Gastrocnemius medialis (tissue), 4 donors: ENCODE measurements around the gene MAPK8. TPM values are rescaled to one million over a fixed set of nuclear protein-coding genes. Genes with fewer than 3 reads are reported as not detected.
A peak's percentile ranks its signal among the peaks of the same experiment; 100 is the strongest.

Experiments used
- ATAC-seq, 2 donors: fragments of 150-250 bp; one replicate each; pipeline ENCODE4 v1.9.1; 2016
- DNase-seq, 2 donors: peaks; one replicate each; pipeline ENCODE4 v3.0.0-alpha.2; 2019
- H3K27ac ChIP-seq, 4 donors: fragments of 200-600 bp; sonication (generic); 1 replicate in 1 of 4; 2 replicates in 3 of 4; pipeline ENCODE4 v1.5.1; 2016 to 2018; ENCODE audit warnings: mild to moderate bottlenecking in 2 of 4, moderate library complexity in 1 of 4
- H3K27me3 ChIP-seq, 3 donors: fragments of 200-600 bp; sonication (generic) in 2 of 3; 1 replicate in 1 of 3; 2 replicates in 2 of 3; pipeline versions ENCODE4 v1.5.1 to v1.6.0; 2016 to 2019; ENCODE audit warnings: mild to moderate bottlenecking in 1 of 3, moderate library complexity in 1 of 3
- H3K36me3 ChIP-seq, 2 donors: fragments of 200-600 bp; sonication (generic) in 1 of 2; one replicate each; pipeline ENCODE4 v1.5.1; 2017 to 2018
- H3K4me1 ChIP-seq, 2 donors: fragments of 200-600 bp; sonication (generic) in 1 of 2; one replicate each; pipeline ENCODE4 v1.5.1; 2016 to 2017; ENCODE audit warnings: mild to moderate bottlenecking in 2 of 2
- H3K4me3 ChIP-seq, 4 donors: fragments of 200-600 bp; sonication (generic) in 3 of 4; 1 replicate in 1 of 4; 2 replicates in 3 of 4; pipeline ENCODE4 v1.5.1; 2016 to 2019; ENCODE audit warnings: mild to moderate bottlenecking in 2 of 4
- H3K9me3 ChIP-seq, 3 donors: fragments of 200-600 bp; sonication (generic) in 2 of 3; 1 replicate in 1 of 3; 2 replicates in 2 of 3; pipeline ENCODE4 v1.5.1; 2016 to 2019
- CTCF ChIP-seq, 5 experiments: fragments of 450-650 bp in 3 of 5; fragments of 200-600 bp in 2 of 5; sonication (generic) in 2 of 5; IDR thresholded peaks in 4 of 5; conservative IDR thresholded peaks in 1 of 5; 1 replicate in 4 of 5; 2 replicates in 1 of 5; pipeline ENCODE4 v1.5.1; 2016 to 2019; ENCODE audit warnings: antibody characterized with exemption in 5 of 5, mild to moderate bottlenecking in 3 of 5, moderate library complexity in 3 of 5
- POLR2A ChIP-seq, 2 donors: fragments of 450-650 bp; IDR thresholded peaks; one replicate each; pipeline ENCODE4 v1.6.1; 2017; ENCODE audit warnings: antibody characterized with exemption in 2 of 2, mild to moderate bottlenecking in 2 of 2, moderate library complexity in 2 of 2
- in situ Hi-C, 4 donors: fragments of 200-750 bp; cut with MboI; loops; one replicate each; pipeline versions ENCODE4 v1.15.0 to v1.8.0; 2017; ENCODE audit warnings: low sequenced_read_pairs in 4 of 4
- intact Hi-C: fragments of 100-400 bp; cut with DNase I; formaldehyde crosslinking; loops from one replicate; pipeline ENCODE4 v1.15.1; 2023; ENCODE audit warnings: low total_unique reads
- total RNA-seq, 4 donors: library from RNA; depleted of rRNA; stranded (reverse); fragments of >200 nt; gene quantifications; one replicate each; pipeline versions ENCODE4 v1.1.0 to v1.2.3, GENCODE V29; 2016

MAPK8 gene
- total RNA-seq, 4 donors from 2014 or later, result 25.6 to 52.1 (median 35.4) TPM

GRCh38 chr10:48437546-48437945, 131.1 kb downstream of the MAPK8 start:
- TF ChIP-seq POLR2A (IDR thresholded peaks at IDR 0.05) (no peak), CTCF (IDR thresholded peaks at IDR 0.05 in 4 of 5, conservative IDR thresholded peaks at IDR 0.05 in 1 of 5) (no peak)
- in situ Hi-C loops, result no loop called here
- ATAC-seq, result no peak

GRCh38 chr10:48439031-48439430, 132.6 kb downstream of the MAPK8 start:
- Histone ChIP-seq H3K36me3 (no peaks in the 10 kb centered on the region), H3K4me3 (no peak overlapping the region), H3K4me1 (no peaks in the 10 kb centered on the region), H3K27ac (no peak overlapping the region), H3K9me3 (no peaks in the 10 kb centered on the region), H3K27me3 (no peaks in the 10 kb centered on the region)
- TF ChIP-seq CTCF (IDR thresholded peaks at IDR 0.05 in 4 of 5, conservative IDR thresholded peaks at IDR 0.05 in 1 of 5), result no peak
- no peak for TF ChIP-seq POLR2A (IDR thresholded peaks at IDR 0.05)
- in situ Hi-C loops, result no loop called here
- no peak for ATAC-seq
- intact Hi-C loops, result no loop called here
- no peak for DNase-seq

More at GRCh38 chr10:48437546-48437945, 131.1 kb downstream of the MAPK8 start:
- Histone ChIP-seq H3K27me3 (no peaks in the 10 kb centered on the region), H3K27ac (no peak overlapping the region), H3K4me3 (no peak overlapping the region), H3K9me3 (no peaks in the 10 kb centered on the region), H3K4me1 (no peaks in the 10 kb centered on the region), H3K36me3 (no peaks in the 10 kb centered on the region)
- intact Hi-C loops, result no loop called here
- DNase-seq, result no peak

- intact Hi-C loops (no loop called here), in situ Hi-C loops (no loop called here)
- Histone ChIP-seq H3K9me3 (no peaks in the 10 kb centered on the region), H3K27me3 (no peaks in the 10 kb centered on the region), H3K36me3 (no peaks in the 10 kb centered on the region), H3K4me3 (no peak overlapping the region), H3K4me1 (no peaks in the 10 kb centered on the region), H3K27ac (no peak overlapping the region)
- peak in 1 of 2 donors; percentile 15 for DNase-seq
- peak in 1 of 2 donors; percentile 18 for ATAC-seq
- TF ChIP-seq POLR2A (IDR thresholded peaks at IDR 0.05), result no peak
- no peak for TF ChIP-seq CTCF (IDR thresholded peaks at IDR 0.05 in 4 of 5, conservative IDR thresholded peaks at IDR 0.05 in 1 of 5)
Observed at GRCh38 chr10:48439581-48440041, 133.1 kb downstream of the MAPK8 start.

GRCh38 chr10:48440771-48441170, 134.3 kb downstream of the MAPK8 start:
- DNase-seq (no peak), ATAC-seq (no peak)
- Histone ChIP-seq H3K36me3 (no peaks in the 10 kb centered on the region), H3K4me1 (no peaks in the 10 kb centered on the region), H3K27ac (no peak overlapping the region), H3K27me3 (no peaks in the 10 kb centered on the region), H3K9me3 (no peaks in the 10 kb centered on the region), H3K4me3 (no peak overlapping the region)
- TF ChIP-seq POLR2A (IDR thresholded peaks at IDR 0.05) (no peak), CTCF (IDR thresholded peaks at IDR 0.05 in 4 of 5, conservative IDR thresholded peaks at IDR 0.05 in 1 of 5) (no peak)
- intact Hi-C loops, result no loop called here
- in situ Hi-C loops, result no loop called here
